Osteocyte (in vitro differentiated cells): ENCODE measurements around the gene PPP2R5C. TPM values are rescaled to one million over a fixed set of nuclear protein-coding genes. Genes with fewer than 3 reads are reported as not detected.

Experiments used
- DNase-seq: peaks from one replicate; pipeline ENCODE4 v3.0.0; 2021; ENCODE audit warnings: mixed read lengths; ENCODE audit not compliant: unreplicated experiment; ENCODE audit errors: extremely low spot score
- H3K27ac Mint-ChIP-seq: one replicate; pipeline ENCODE4 v1.8.0; 2021; ENCODE audit warnings: mild to moderate bottlenecking, mixed read lengths; ENCODE audit not compliant: unreplicated experiment
- H3K27me3 Mint-ChIP-seq: one replicate; pipeline ENCODE4 v1.8.0; 2021; ENCODE audit warnings: mixed read lengths; ENCODE audit not compliant: unreplicated experiment
- H3K36me3 Mint-ChIP-seq: one replicate; pipeline ENCODE4 v1.8.0; 2021; ENCODE audit warnings: mixed read lengths; ENCODE audit not compliant: unreplicated experiment
- H3K4me1 Mint-ChIP-seq: one replicate; pipeline ENCODE4 v1.8.0; 2021; ENCODE audit warnings: mixed read lengths; ENCODE audit not compliant: unreplicated experiment
- H3K4me3 Mint-ChIP-seq: one replicate; pipeline ENCODE4 v1.8.0; 2021; ENCODE audit warnings: mild to moderate bottlenecking, moderate library complexity, mixed read lengths; ENCODE audit not compliant: unreplicated experiment
- H3K9me3 Mint-ChIP-seq: one replicate; pipeline ENCODE4 v1.8.0; 2021; ENCODE audit warnings: mixed read lengths; ENCODE audit not compliant: unreplicated experiment
- CTCF ChIP-seq: fragments of 200-600 bp; sonication (generic); IDR thresholded peaks from 2 replicates; pipeline ENCODE4 v1.5.0; 2021; ENCODE audit warnings: antibody characterized with exemption, mild to moderate bottlenecking, moderate library complexity
- total RNA-seq: library from RNA; stranded (reverse); gene quantifications from 2 replicates; pipeline ENCODE4 v1.2.1, GENCODE V29; 2021

Gene PPP2R5C
- total RNA-seq, 1 donor from 2014 or later = 116 TPM

- no peaks in the 10 kb centered on the region for H3K27me3 Mint-ChIP-seq
- no peak overlapping the region for H3K27ac Mint-ChIP-seq
- no peak overlapping the region for H3K4me3 Mint-ChIP-seq
Observed at GRCh38 chr14:101853455-101854018, 92.0 kb downstream of the PPP2R5C start.

GRCh38 chr14:101854366-101854765 is 92.9 kb downstream of the PPP2R5C start:
- Mint-ChIP-seq H3K36me3 (peaks cover 14% of the 10 kb centered on the region), H3K27ac (no peak overlapping the region), H3K27me3 (no peaks in the 10 kb centered on the region), H3K4me1 (peaks cover 31% of the 10 kb centered on the region), H3K9me3 (no peaks in the 10 kb centered on the region), H3K4me3 (no peak overlapping the region)
- no peak for TF ChIP-seq CTCF
- DNase-seq = peak; percentile 71

More at GRCh38 chr14:101853455-101854018, 92.0 kb downstream of the PPP2R5C start:
- H3K36me3 Mint-ChIP-seq = peaks cover 12% of the 10 kb centered on the region
- H3K9me3 Mint-ChIP-seq = no peaks in the 10 kb centered on the region
- TF ChIP-seq CTCF = no peak
- peaks cover 23% of the 10 kb centered on the region for H3K4me1 Mint-ChIP-seq
- DNase-seq = peak; percentile 54

- no peaks in the 10 kb centered on the region for H3K27me3 Mint-ChIP-seq
- no peaks in the 10 kb centered on the region for H3K9me3 Mint-ChIP-seq
- peaks cover 25% of the 10 kb centered on the region for H3K4me1 Mint-ChIP-seq
- H3K4me3 Mint-ChIP-seq = no peak overlapping the region
- H3K27ac Mint-ChIP-seq = no peak overlapping the region
- no peak for TF ChIP-seq CTCF
- H3K36me3 Mint-ChIP-seq = peaks cover 14% of the 10 kb centered on the region
- DNase-seq = peak; percentile 15
Observed at GRCh38 chr14:101855958-101856357, 94.4 kb downstream of the PPP2R5C start.

- DNase-seq = no peak
- Mint-ChIP-seq H3K36me3 (peaks cover 14% of the 10 kb centered on the region), H3K27ac (no peak overlapping the region), H3K4me1 (peaks cover 24% of the 10 kb centered on the region), H3K9me3 (no peaks in the 10 kb centered on the region), H3K4me3 (no peak overlapping the region), H3K27me3 (no peaks in the 10 kb centered on the region)
- TF ChIP-seq CTCF = no peak
Observed at GRCh38 chr14:101856536-101856935, 95.0 kb downstream of the PPP2R5C start.

- H3K27ac Mint-ChIP-seq = no peak overlapping the region
- H3K9me3 Mint-ChIP-seq = no peaks in the 10 kb centered on the region
- peaks cover 19% of the 10 kb centered on the region for H3K4me1 Mint-ChIP-seq
- H3K27me3 Mint-ChIP-seq = no peaks in the 10 kb centered on the region
- H3K36me3 Mint-ChIP-seq = peaks cover 14% of the 10 kb centered on the region
- no peak for TF ChIP-seq CTCF
- no peak overlapping the region for H3K4me3 Mint-ChIP-seq
- DNase-seq = peak; percentile 15
Observed at GRCh38 chr14:101857226-101857625, 95.7 kb downstream of the PPP2R5C start.
